Progenitor cell of endocrine pancreas (in vitro differentiated cells): ENCODE data around the gene ATP10A. TPM values are rescaled to one million over a fixed set of nuclear protein-coding genes. Genes with fewer than 3 reads are reported as not detected.

Experiments
- DNase-seq: peaks from one replicate; pipeline ENCODE4 v3.0.0; 2021; ENCODE audit warnings: low spot score; ENCODE audit not compliant: unreplicated experiment
- H3K27ac Mint-ChIP-seq: 2 replicates; pipeline ENCODE4 v1.8.0; 2021; ENCODE audit warnings: mild to moderate bottlenecking, moderate library complexity, mixed read lengths
- H3K27me3 Mint-ChIP-seq: 2 replicates; pipeline ENCODE4 v1.8.0; 2021; ENCODE audit warnings: mixed read lengths
- H3K36me3 Mint-ChIP-seq: 2 replicates; pipeline ENCODE4 v1.8.0; 2022; ENCODE audit warnings: mixed read lengths; ENCODE audit not compliant: insufficient read depth
- H3K4me1 Mint-ChIP-seq: 2 replicates; pipeline ENCODE4 v1.8.0; 2021; ENCODE audit warnings: low read depth, mixed read lengths
- H3K4me3 Mint-ChIP-seq: 2 replicates; pipeline ENCODE4 v1.8.0; 2021; ENCODE audit warnings: low read depth, mild to moderate bottlenecking, moderate library complexity, mixed read lengths
- H3K9me3 Mint-ChIP-seq: 2 replicates; pipeline ENCODE4 v1.8.0; 2021; ENCODE audit warnings: low read depth, mixed read lengths
- CTCF ChIP-seq: fragments of 200-600 bp; sonication (generic); IDR thresholded peaks from one replicate; pipeline ENCODE4 v1.5.0; 2021; ENCODE audit warnings: antibody characterized with exemption, mild to moderate bottlenecking; ENCODE audit not compliant: unreplicated experiment
- total RNA-seq: library from RNA; stranded (reverse); gene quantifications from 2 replicates; pipeline ENCODE4 v1.2.1, GENCODE V29; 2021

Gene ATP10A
- total RNA-seq, 1 donor from 2014 or later = 0.07 TPM

- Mint-ChIP-seq H3K4me1 (peaks cover 11% of the 10 kb centered on the region), H3K4me3 (no peak overlapping the region)
- no peak for TF ChIP-seq CTCF
Observed at GRCh38 chr15:25659251-25659650, 203.9 kb downstream of the ATP10A start.

DNA sequence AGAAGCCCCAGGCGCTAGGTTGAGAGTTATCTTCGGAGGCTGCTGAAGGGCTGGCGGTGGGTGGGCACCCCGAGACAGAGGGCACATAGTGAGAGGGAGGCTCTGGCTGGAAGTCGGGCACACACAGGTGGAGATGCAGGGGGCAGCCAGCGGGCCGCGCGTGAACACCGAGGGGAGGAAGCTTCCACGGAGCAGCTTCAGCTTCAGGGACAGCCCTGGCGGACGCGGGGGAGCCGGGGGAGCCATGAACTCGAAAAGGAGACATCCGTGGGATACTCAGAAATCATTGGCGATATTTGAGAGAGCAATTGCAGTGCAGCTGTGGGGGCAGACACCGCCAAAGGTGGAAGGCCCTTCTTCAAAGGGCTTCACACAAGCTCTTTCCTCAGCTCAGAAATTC lies 204.6 kb downstream of the ATP10A start:
- peaks cover 11% of the 10 kb centered on the region for H3K4me1 Mint-ChIP-seq
- DNase-seq = no peak
- no peaks in the 10 kb centered on the region for H3K9me3 Mint-ChIP-seq
- H3K27me3 Mint-ChIP-seq = no peaks in the 10 kb centered on the region
- no peak overlapping the region for H3K4me3 Mint-ChIP-seq
- TF ChIP-seq CTCF = no peak
- no peak overlapping the region for H3K27ac Mint-ChIP-seq
- H3K36me3 Mint-ChIP-seq = no peaks in the 10 kb centered on the region

More at GRCh38 chr15:25659251-25659650, 203.9 kb downstream of the ATP10A start:
- Mint-ChIP-seq H3K36me3 (no peaks in the 10 kb centered on the region), H3K27ac (no peak overlapping the region), H3K27me3 (no peaks in the 10 kb centered on the region), H3K9me3 (no peaks in the 10 kb centered on the region)
- DNase-seq = no peak

- H3K27me3 Mint-ChIP-seq = no peaks in the 10 kb centered on the region
- H3K36me3 Mint-ChIP-seq = no peaks in the 10 kb centered on the region
- peaks cover 7% of the 10 kb centered on the region for H3K4me1 Mint-ChIP-seq
- TF ChIP-seq CTCF = no peak
- H3K27ac Mint-ChIP-seq = no peak overlapping the region
- H3K4me3 Mint-ChIP-seq = no peak overlapping the region
- H3K9me3 Mint-ChIP-seq = no peaks in the 10 kb centered on the region
- no peak for DNase-seq
Observed at GRCh38 chr15:25655207-25655948, 207.7 kb downstream of the ATP10A start.

- Mint-ChIP-seq H3K4me3 (no peak overlapping the region), H3K4me1 (peaks cover 7% of the 10 kb centered on the region), H3K27ac (no peak overlapping the region), H3K36me3 (no peaks in the 10 kb centered on the region), H3K9me3 (no peaks in the 10 kb centered on the region), H3K27me3 (no peaks in the 10 kb centered on the region)
- no peak for DNase-seq
- no peak for TF ChIP-seq CTCF
Observed at GRCh38 chr15:25653371-25653770, 209.8 kb downstream of the ATP10A start.

DNA sequence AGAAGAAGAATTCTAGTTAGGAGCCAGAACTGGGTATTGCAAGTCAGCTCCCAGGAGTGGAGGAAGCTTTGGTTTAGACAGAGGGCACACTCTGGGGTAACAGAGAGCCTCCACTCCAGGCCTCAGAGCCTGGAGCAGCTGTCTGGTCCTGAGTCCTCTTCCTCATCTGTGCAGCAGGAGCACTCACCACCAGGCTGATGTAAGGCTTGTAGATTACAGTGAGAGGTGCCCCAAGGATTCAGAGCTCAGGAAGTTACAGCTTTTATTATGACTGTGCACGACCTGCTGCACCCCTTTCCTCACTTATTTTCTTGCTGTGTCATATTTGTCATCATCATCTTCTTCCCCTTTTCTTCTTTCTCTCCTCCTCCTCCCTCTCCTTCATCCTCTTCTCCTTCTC lies 210.4 kb downstream of the ATP10A start:
- no peak overlapping the region for H3K4me3 Mint-ChIP-seq
- H3K36me3 Mint-ChIP-seq = no peaks in the 10 kb centered on the region
- no peak overlapping the region for H3K27ac Mint-ChIP-seq
- no peak for TF ChIP-seq CTCF
- no peak for DNase-seq
- H3K27me3 Mint-ChIP-seq = no peaks in the 10 kb centered on the region
- H3K4me1 Mint-ChIP-seq = peaks cover 2% of the 10 kb centered on the region
- no peaks in the 10 kb centered on the region for H3K9me3 Mint-ChIP-seq
